Dermis blood vessel endothelial cell (primary cell): ENCODE measurements around the gene PAX2. TPM values are rescaled to one million over a fixed set of nuclear protein-coding genes. Genes with fewer than 3 reads are reported as not detected.

Experiments used
- DNase-seq: peaks from one replicate; pipeline ENCODE4 v3.0.0; 2010
- total RNA-seq: library from RNA; depleted of rRNA; stranded (reverse); fragments of >200 nt; gene quantifications from 2 replicates; pipeline ENCODE4 v1.2.3, GENCODE V29; 2014

The PAX2 gene
- total RNA-seq, 1 donor from 2014 or later, result 0.51 TPM

- no peak for DNase-seq
Observed at GRCh38 chr10:100858747-100859483, 113.5 kb downstream of the PAX2 start.

- no peak for DNase-seq
Observed at GRCh38 chr10:100859484-100859763, 114.0 kb downstream of the PAX2 start.

GRCh38 chr10:100863433-100863832 is 118.1 kb downstream of the PAX2 start:
- no peak for DNase-seq

DNA sequence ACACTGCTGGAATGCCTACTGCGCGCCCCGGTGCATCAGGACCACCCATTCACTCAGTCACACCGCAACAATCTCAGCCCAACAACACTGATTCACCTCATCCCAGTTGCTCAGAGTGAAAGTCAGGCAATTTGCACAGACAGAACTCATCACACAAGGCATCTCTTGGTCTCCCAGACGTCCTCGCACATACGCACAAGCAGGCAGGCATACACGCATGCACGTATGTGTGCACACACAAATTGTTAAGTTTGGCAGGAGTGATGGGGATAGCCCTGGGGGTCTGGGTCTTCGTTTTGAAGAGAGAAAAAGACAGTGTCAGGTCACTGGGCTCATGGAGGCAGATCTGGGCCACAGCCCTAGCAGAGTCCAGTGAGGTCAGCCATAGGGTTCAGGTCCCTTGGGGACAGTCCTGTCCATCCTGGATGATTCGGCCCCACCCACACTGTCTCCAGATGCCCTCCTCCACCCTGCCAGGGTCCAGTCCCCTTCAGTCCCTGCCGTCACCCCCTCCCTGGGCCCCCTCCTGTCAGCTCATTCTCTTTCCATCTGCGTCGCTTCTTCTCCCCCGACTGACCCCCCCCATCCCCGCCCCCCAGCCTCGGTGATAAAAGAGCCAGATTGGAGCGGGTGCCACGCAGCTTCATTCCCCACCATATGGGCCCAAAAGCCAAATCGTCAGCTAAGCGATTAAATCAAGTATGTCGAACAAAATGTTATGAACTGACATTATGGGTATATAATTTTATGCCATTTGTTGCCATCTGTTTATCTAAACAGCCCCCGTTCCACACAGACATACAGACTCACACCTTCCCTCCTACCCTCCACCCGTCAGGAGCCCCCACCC is 118.9 kb downstream of the PAX2 start:
- DNase-seq, result no peak

GRCh38 chr10:100864978-100865377 is 119.6 kb downstream of the PAX2 start:
- no peak for DNase-seq

DNA sequence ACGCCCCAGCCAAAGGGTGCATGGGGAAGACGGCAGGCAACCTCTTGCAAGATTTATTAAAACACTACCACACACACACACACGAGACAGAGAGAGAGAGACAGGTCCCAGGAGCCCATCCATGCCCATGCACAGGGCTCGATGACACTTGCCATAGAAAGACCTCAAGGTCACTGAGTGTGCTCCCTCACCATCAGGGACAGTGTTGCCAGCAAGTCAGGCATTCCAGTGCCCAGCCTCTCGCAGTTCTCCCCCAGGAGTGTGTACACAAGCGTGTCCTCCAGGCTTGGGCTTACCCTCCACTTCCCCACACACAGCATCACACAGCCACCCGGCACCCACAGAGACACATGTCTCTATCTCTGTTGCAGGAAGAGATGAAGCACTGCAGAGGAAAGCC is 120.6 kb downstream of the PAX2 start:
- no peak for DNase-seq

GRCh38 chr10:100866575-100867098 is 121.3 kb downstream of the PAX2 start:
- DNase-seq, result no peak

DNA sequence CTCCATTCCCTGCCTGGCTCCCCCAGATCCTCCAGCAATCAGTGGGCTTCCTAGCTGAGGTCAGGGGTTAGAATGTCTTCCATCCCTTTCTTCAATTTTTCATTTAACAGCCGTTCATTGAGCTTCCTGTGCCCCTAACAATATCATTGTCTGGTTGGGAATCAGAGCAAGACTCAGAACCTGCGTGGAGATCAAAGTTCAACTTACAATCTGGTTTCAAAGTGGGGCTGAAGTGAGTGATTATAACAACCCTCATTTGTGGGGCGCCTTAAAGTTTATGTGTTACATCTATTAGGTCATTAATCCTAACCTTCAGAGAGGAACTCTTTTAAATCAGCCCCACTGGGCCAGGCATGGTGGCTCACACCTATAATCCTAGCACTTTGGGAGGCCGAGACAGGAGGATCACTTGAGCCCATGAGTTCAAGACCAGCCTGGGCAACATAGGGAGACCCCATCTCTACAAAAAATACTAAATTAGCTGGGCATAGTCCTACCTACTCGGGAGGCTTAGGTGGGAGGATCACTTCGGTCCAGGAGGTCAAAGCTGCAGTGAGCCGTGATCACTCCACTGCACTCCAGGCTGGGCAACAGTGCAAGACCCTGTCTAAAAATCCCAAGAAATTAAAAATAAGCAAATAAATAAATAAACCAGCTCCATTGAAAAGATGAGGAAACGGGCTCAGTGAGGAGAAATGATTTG is 122.0 kb downstream of the PAX2 start:
- no peak for DNase-seq

- no peak for DNase-seq
Observed at GRCh38 chr10:100868382-100868781, 123.0 kb downstream of the PAX2 start.

- DNase-seq, result no peak
Observed at GRCh38 chr10:100869399-100869798, 124.0 kb downstream of the PAX2 start.

DNA sequence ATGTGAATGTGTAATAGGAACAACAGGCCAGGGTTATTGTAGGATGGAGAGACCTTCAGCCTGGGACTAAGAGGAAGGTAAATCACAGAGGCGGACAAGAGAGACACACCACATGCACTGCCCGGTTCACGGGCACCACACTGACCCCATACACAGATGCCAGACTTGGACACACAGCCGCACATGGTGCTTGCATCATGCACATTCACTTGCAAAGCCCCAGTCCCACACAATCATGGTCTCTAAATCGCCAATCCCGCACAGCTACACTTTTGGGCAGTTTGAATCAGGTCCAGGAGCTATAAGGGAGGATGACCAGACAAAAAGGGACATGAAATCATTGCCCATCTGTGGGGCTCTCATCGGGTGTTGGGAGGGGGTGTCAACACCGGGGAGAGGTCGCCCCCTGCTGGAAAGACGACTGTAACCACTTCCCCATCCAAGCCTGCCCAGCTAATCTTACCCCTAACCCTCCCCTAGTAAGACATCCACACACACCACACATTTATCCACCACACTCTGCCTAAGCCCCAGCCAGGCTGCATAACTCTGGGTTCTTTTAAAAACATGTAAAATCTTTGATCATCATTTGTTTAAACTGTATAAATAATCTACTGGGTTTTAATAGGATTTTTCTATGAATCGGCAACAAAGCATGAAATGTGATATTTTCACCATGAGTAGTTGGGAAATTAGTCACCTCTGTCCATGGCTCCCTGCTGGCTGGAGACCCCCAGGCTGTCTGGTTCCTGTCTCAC is 126.8 kb downstream of the PAX2 start:
- DNase-seq, result peak; percentile 69

GRCh38 chr10:100873146-100873826 is 127.9 kb downstream of the PAX2 start:
- DNase-seq, result no peak

GRCh38 chr10:100873827-100874326 is 128.5 kb downstream of the PAX2 start:
- no peak for DNase-seq

- DNase-seq, result no peak
Observed at GRCh38 chr10:100874702-100875483, 129.5 kb downstream of the PAX2 start.

GRCh38 chr10:100875484-100876166 is 130.2 kb downstream of the PAX2 start:
- no peak for DNase-seq

DNA sequence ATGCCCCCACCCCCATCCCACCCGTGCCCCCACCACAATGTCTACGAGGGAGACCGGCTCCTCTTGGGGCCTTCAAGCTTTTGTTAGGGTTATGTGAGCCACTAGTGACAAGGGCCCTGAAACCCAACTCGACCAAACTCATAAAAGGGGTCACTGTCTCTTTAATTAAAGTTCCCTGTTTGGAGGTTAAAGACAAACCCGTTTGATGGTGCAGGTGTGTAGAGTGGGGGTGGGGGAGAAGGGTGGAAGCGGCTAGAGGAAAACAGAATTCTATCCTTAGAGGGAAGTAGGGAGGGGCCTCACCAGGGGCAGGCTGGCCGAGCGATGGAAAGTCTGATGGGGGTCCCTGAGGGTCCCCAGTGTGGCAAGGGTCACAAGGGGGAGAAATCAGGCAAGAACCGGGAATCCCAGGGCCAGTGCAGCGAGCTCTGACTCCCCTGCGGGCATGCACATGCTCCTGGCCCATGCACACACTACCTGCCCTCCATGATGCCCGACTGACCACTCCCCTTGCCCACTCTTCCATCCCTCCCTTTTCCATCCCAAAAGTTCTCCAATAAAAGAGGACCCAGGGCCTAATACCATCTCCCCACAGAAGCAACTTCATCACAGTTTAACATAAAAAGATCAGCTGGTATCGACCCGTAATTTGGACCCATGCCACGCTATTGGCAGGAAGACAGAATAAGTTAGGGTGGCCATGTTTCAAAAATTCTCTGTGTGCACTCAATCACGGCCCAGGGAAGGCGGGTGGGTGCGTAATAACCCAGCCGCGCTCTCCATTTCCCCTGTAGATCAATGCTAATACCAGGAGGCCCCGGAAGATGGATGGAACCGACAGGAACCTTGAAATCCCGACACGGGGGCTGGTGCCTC is 131.4 kb downstream of the PAX2 start:
- DNase-seq, result no peak

DNA sequence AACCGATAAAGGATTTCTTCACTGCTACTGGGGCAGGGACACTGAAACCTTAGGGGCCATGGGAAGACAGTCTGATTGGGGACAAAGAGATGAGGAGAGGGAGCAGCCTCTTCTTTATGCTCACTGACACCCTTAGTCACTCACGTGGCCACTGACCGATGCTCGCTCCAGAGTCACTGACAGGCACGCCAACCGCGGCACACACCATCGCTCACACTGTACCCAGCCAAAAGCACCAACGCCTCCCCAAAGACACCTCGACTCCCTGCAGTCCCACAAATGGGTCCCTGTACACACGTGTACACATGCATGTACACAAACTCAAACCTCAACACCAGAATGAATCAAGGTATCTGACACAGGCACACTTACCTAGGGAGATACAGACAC is 132.1 kb downstream of the PAX2 start:
- DNase-seq, result no peak

- peak; percentile 83 for DNase-seq
Observed at GRCh38 chr10:100878291-100878910, 133.0 kb downstream of the PAX2 start.
